Colonic mucosa (tissue), 4 donors: ENCODE measurements around the gene NR2C1. TPM values are rescaled to one million over a fixed set of nuclear protein-coding genes. Genes with fewer than 3 reads are reported as not detected.

ENCODE experiments used
- DNase-seq: peaks from one replicate; pipeline ENCODE4 v3.0.0-alpha.2; 2020
- H3K27ac ChIP-seq: fragments of 200-600 bp; one replicate; pipeline ENCODE4 v1.8.0; 2021
- H3K27me3 ChIP-seq: fragments of 200-600 bp; one replicate; pipeline ENCODE4 v1.8.0; 2021
- H3K36me3 ChIP-seq: fragments of 200-600 bp; one replicate; pipeline ENCODE4 v1.8.0; 2021
- H3K4me1 ChIP-seq: fragments of 200-600 bp; one replicate; pipeline ENCODE4 v1.8.0; 2021; ENCODE audit warnings: mild to moderate bottlenecking
- H3K4me3 ChIP-seq: fragments of 200-600 bp; one replicate; pipeline ENCODE4 v1.8.0; 2021
- H3K9ac ChIP-seq, 2 donors: one replicate each; pipeline ENCODE4 v1.7.0; 2013; ENCODE audit warnings: control low read depth in 2 of 2, low read depth in 2 of 2, low read length in 2 of 2
- H3K9me3 ChIP-seq: fragments of 200-600 bp; one replicate; pipeline ENCODE4 v1.8.0; 2021
- intact Hi-C: fragments of 100-400 bp; cut with DNase I; formaldehyde crosslinking; loops from one replicate; pipeline ENCODE4 v1.14.1; 2022
- total RNA-seq, 2 donors: library from RNA; stranded (reverse); fragmentation: NEBNext Ultra II Directional in 1 of 2; extraction: Animal tissue kit (Norgen Biotek cat#: 25700) in 1 of 2; gene quantifications; one replicate each; pipeline ENCODE4 v1.2.1, GENCODE V29; 2021
- TF ChIP-seq, protein P1 (sequence below): fragments of 200-600 bp; IDR thresholded peaks from one replicate; pipeline ENCODE4 v1.8.0; 2022; ENCODE audit warnings: antibody characterized with exemption, mild to moderate bottlenecking
- donor health status: healthy.
- donor health status: DM: no; HTN: no; CAD: no.
- donor health status: DM: no; HTN: no; CAD: no.

NR2C1 gene
- total RNA-seq, 2 donors from 2014 or later = 25.7 to 30.0 TPM

DNA sequence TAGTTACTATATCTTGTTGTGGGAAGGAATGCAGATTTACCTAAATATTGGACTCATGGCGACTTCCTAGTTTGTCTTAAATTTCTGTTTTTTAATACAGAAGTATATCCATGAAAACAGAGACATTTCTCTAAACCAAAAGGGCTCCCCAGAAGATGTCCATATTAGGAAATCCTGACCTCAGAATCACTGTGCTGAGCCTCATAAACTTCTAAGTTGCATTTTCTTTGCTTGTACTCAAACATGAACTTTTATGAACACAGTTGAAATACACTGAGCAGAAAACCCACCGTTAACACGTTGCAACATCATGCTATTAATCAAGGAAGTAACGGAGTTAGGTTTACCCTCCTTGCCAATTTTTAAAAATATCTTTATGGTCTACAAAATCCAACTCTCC is 42.9 kb upstream of the NR2C1 start:
- Histone ChIP-seq H3K9ac (no peak overlapping the region), H3K27me3 (no peaks in the 10 kb centered on the region), H3K9me3 (no peaks in the 10 kb centered on the region), H3K4me3 (no peak overlapping the region), H3K4me1 (peaks cover 11% of the 10 kb centered on the region), H3K27ac (no peak overlapping the region), H3K36me3 (no peaks in the 10 kb centered on the region)
- DNase-seq = no peak
- TF ChIP-seq, protein P1, sequence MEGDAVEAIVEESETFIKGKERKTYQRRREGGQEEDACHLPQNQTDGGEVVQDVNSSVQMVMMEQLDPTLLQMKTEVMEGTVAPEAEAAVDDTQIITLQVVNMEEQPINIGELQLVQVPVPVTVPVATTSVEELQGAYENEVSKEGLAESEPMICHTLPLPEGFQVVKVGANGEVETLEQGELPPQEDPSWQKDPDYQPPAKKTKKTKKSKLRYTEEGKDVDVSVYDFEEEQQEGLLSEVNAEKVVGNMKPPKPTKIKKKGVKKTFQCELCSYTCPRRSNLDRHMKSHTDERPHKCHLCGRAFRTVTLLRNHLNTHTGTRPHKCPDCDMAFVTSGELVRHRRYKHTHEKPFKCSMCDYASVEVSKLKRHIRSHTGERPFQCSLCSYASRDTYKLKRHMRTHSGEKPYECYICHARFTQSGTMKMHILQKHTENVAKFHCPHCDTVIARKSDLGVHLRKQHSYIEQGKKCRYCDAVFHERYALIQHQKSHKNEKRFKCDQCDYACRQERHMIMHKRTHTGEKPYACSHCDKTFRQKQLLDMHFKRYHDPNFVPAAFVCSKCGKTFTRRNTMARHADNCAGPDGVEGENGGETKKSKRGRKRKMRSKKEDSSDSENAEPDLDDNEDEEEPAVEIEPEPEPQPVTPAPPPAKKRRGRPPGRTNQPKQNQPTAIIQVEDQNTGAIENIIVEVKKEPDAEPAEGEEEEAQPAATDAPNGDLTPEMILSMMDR = no peak
- intact Hi-C loops = loop anchor here (2.0 to 5.0 kb wide), 3 partner anchors 98 to 416 kb away; no protein-coding TSS in a partner anchor

DNA sequence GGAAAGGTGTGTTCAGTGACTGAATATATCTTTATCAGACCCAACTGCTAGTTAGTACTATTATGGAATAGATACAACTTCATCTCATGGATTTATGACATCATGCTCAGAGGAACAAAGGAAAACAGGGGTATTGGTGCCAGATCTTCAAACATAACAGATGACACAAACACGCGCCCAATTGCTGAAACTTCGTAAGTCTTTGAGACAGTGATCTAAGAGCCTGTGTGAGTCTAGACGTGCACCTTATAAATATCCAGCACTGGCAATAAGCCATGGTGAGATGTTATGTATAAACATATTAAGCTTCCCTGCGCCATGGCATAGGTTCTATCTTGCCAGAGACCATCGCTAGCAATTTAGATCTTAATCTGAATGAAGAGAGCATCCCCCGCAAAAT is 42.2 kb upstream of the NR2C1 start:
- H3K36me3 ChIP-seq = no peaks in the 10 kb centered on the region
- peaks cover 11% of the 10 kb centered on the region for H3K4me1 ChIP-seq
- intact Hi-C loops = loop anchor here (2.0 to 5.0 kb wide), 3 partner anchors 99 to 417 kb away; no protein-coding TSS in a partner anchor
- no peak overlapping the region for H3K9ac ChIP-seq
- H3K27me3 ChIP-seq = no peaks in the 10 kb centered on the region
- H3K4me3 ChIP-seq = no peak overlapping the region
- no peak for DNase-seq
- no peak overlapping the region for H3K27ac ChIP-seq
- TF ChIP-seq, protein P1 = no peak
- no peaks in the 10 kb centered on the region for H3K9me3 ChIP-seq

DNA sequence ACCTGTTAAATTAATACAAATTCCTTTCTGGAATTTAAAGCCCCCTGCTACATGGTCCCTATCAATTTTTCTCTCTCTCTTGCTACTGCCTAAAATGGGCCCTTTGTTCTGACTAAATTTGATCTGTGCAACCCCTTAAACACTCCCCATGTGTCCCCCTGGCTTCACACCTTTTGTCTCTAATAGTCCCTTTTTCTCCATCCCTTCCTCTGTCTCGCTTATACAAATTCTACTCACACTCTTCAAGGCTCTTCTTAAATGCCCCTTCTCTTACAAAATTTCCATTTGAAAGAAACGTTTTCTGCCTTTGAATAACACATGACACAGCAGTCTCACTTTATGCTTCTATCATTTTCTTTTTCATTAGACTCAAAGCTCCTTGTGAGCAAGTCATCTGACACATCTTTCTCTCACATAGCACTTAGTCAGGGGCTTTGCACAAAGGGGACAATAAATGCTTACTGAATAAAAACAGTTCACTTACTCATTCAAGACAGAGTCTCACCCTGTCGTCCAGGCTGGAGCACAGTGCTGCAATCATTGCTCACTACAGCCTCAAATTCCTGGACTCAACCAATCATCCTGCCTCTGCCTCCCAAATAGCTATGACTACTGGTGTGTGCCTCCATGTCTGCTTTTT is 41.5 kb upstream of the NR2C1 start:
- Histone ChIP-seq H3K27me3 (no peaks in the 10 kb centered on the region), H3K9me3 (no peaks in the 10 kb centered on the region), H3K4me3 (no peak overlapping the region), H3K27ac (no peak overlapping the region), H3K36me3 (no peaks in the 10 kb centered on the region), H3K9ac (no peak overlapping the region), H3K4me1 (peaks cover 11% of the 10 kb centered on the region)
- no peak for DNase-seq
- intact Hi-C loops = loop anchor here (5.0 kb wide), 1 partner anchor 417 kb away; no protein-coding TSS in a partner anchor
- TF ChIP-seq, protein P1 = no peak

DNA sequence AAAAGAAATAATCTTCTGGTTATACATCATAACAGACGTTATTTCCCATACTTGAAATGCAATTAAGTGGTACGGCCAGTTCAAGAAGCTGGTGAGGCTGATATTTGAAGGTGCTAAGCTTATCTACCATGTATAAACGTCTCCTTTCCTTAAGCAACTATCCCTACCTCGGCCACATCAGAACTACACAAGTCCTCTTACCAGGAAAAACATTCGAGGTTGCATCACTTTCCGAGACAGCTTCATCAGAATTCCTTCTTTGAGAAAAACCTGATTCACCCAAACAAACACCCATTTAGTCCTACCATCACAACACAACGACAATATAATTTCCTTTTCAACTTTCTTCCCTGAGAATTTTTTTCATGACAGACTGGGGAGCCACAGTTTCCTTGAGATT is 33.9 kb upstream of the NR2C1 start:
- Histone ChIP-seq H3K4me1 (no peaks in the 10 kb centered on the region), H3K27me3 (no peaks in the 10 kb centered on the region), H3K9me3 (no peaks in the 10 kb centered on the region), H3K4me3 (no peak overlapping the region), H3K9ac (no peak overlapping the region), H3K36me3 (no peaks in the 10 kb centered on the region), H3K27ac (no peak overlapping the region)
- no peak for DNase-seq
- intact Hi-C loops = no loop called here
- TF ChIP-seq, protein P1 = no peak

DNA sequence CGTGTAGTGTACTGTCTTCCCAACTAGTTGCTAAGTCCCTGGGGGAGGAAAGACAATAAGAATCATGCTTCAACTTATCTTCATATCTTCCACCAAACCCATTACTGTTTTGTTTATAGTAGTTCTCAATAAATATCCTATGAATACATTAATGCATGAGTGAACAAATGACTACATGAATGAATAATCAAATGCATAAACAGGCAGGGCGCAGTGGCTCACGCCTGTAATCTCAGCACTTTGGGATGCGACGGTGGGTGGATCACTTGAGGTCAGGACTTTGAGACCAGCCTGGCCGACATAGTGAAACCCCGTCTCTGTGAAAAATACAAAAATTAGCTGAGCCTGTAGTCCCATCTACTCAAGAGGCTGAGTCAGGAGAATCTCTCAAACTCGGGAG is 32.1 kb upstream of the NR2C1 start:
- Histone ChIP-seq H3K4me1 (no peaks in the 10 kb centered on the region), H3K27ac (no peak overlapping the region), H3K27me3 (no peaks in the 10 kb centered on the region), H3K9me3 (no peaks in the 10 kb centered on the region), H3K36me3 (no peaks in the 10 kb centered on the region), H3K4me3 (no peak overlapping the region), H3K9ac (no peak overlapping the region)
- intact Hi-C loops = no loop called here
- TF ChIP-seq, protein P1 = no peak
- DNase-seq = no peak
